Measurements from ENCODE around the gene CAPN5. TPM values are rescaled to one million over a fixed set of nuclear protein-coding genes. Genes with fewer than 3 reads are reported as not detected.

Gene CAPN5
- total RNA-seq, 1 experiment from 2014 or later: 30.9 TPM

DNA sequence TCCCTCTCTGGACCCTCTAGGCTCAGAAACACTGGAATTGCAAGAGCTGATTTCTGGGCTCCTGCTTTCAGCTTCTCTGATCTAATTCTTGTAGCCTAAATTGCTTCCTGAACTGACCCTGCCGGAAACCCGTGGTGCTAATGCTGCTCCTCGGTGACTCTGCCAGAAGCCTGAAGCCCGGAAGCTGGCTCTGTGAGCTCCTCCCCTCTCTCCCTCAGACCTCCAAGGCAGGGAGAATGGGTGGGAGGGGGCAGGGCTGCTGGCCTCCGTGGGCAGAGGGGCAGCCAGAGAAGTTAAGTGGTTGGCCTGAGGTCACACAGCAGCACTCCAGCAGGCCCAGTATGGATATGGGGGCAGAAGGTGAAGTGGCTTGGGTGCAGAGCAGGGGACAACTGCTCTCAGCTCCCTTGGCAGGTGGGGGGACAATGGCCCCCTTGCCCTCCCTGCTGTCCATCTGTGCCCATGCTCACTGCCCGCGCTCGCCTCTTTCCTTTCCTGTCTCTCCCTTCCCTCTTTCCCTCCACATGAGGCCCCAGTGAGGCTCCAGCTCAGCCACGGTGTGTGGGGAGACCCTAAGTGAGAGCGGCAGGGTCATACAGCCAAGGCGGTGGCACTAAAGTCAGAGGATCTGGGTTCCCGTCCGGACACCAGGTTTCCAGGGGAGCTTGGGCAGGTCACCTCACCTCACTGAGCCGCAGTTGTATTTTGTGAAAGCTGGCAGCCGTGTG lies 16.2 kb downstream of the CAPN5 start:
- DNase-seq (ENCODE audit: low spot score): no peak

DNA sequence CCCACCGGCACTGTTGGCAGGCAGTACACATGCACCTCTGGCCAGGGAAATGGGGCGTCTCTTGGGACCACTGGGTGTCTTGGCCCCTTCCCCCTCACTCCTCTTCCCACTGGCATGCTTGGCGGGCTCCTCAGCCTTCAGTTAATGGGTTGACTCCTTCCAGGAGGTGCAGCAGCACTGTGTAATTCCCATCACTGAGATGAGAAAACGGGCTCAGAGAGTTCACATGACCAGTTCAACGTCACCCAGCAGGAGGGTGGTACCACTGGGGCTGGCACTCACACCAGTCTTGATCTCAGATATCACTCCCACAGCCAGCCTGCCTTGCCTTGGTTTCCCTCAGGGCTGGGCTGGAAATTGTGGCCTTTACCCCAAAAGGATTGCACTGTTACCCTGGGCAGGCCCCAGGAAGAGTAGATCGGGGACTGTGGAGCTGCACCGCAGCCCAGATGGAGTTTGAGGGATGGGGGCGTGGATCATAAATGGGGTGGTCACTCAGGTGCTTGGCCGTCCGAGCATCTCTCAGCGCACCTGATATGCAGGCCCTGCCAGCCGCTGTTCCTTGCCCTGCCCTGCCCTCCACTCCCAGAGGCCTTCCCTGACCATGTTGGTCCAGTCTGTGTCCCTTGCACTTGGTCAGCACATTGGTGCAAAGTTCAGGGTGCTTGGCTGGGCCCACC lies 16.9 kb downstream of the CAPN5 start:
- no peak for DNase-seq (ENCODE audit: low spot score)

- DNase-seq (ENCODE audit: low spot score): no peak
Observed at GRCh38 chr11:77084581-77085191, 17.9 kb downstream of the CAPN5 start.

DNA sequence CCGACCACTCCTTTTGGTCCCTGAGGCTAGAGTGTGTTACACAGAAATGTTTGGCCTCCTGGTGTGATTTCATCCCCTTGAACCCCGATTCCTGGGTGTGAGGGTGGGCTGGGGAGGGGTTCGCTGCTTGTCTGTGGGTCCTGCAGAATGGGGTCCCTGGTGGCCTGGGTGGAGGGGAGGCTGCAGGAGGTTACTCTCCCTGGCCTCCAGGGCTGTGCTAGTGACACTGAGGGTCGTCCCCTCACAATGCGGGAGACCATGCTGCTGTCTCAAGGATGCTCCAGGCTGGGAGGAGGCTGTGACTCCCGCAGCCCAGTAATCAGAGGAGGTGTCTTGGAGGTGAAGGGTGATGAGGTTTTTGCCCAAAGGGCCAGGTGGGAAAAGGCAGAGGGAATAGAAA lies 18.9 kb downstream of the CAPN5 start:
- DNase-seq (ENCODE audit: low spot score): no peak

DNA sequence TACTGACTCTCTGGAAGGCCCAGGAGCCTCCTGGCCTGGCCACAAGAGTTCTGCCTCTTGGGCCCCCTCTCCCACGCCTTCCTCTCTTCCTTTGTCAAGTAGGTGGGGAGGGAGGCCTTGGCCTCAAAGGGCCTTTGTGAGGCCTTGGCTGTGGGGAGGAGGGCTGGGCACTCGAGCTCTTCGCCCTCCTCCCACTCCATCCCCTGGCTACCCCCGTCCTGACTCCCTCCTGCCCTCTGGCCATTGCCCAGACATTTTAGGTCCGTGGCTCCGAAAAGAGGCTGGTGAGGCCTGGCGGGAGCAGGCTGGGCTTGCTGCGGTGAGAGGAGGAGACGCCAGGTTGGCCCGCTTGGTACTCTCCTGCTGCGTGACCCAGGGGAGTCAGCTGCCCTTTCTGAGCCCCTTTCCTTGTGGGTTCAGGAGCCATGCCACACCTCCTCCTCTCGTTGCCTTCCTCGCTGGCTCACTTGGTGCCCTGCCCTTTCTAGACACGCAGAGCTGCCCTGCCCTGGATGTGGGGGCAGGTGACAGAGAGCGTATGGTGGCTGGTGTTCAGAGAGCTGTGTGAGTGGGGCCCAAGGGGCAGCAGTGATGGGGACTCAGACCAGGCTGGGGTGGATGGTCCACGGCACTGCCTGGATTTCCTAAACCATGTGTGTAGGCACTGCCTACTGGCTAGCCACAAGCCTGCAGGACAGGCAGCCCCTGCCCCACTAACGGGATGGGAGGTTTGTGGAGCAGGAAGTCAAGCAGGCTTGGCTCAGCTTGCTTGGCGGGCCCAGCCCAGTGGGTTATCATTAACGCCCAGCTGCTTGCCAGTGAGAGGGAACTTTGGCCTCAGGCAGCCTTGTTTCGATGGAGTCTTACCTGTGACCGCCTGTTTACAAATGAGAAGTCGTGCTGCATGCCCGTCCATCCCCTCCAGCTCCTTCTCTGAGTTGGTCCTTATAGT lies 20.0 kb downstream of the CAPN5 start:
- DNase-seq (ENCODE audit: low spot score): peak; percentile 88

- no peak for DNase-seq (ENCODE audit: low spot score)
Observed at GRCh38 chr11:77087723-77088225, 21.0 kb downstream of the CAPN5 start.

GRCh38 chr11:77088236-77089003 lies 21.6 kb downstream of the CAPN5 start:
- peak; percentile 95 for DNase-seq (ENCODE audit: low spot score)

DNA sequence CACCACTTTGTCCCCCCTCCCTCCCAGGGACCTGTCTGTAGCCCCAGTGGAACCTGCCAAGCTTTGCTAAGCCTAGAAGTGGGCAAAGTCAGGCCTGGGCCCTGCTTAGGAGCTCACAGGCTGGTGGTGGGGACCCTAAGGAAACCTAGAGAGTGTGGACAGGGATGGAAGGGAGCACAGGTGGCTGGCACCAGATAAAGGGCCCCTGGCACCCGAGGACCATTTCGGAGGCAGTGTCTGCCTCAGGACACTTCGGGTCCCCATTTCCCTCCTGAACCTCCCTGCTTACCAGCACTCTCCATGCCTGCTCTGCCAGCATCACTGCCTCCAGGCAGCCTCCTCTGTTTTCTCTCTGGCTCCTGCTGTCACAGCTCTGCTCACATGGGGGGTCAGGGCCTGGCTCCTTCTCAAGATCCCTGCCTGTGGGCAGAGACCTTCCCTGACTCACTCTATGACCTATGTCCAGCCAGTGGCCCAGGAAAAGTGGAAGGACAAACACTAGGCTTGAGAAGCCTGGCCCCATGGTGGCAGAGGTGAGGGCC lies 22.3 kb downstream of the CAPN5 start:
- no peak for DNase-seq (ENCODE audit: low spot score)

DNA sequence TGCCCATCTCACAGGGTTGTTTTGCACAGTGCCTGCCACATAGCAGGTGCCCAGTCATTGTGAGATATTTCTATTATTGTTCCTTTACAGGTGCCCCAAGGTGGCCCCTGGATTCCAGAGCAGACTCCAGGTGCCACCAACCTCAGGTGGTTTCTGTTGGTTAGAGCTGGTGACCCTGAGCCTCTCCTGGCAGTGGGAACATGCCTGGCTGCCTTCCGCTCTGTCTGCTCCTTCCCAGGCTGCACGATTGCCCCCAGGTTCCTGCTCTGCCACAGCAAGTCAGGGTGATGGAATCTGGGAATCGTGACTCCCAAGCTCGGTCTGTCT lies 23.2 kb downstream of the CAPN5 start:
- no peak for DNase-seq (ENCODE audit: low spot score)

GRCh38 chr11:77090373-77091111 lies 23.8 kb downstream of the CAPN5 start:
- no peak for DNase-seq (ENCODE audit: low spot score)

DNA sequence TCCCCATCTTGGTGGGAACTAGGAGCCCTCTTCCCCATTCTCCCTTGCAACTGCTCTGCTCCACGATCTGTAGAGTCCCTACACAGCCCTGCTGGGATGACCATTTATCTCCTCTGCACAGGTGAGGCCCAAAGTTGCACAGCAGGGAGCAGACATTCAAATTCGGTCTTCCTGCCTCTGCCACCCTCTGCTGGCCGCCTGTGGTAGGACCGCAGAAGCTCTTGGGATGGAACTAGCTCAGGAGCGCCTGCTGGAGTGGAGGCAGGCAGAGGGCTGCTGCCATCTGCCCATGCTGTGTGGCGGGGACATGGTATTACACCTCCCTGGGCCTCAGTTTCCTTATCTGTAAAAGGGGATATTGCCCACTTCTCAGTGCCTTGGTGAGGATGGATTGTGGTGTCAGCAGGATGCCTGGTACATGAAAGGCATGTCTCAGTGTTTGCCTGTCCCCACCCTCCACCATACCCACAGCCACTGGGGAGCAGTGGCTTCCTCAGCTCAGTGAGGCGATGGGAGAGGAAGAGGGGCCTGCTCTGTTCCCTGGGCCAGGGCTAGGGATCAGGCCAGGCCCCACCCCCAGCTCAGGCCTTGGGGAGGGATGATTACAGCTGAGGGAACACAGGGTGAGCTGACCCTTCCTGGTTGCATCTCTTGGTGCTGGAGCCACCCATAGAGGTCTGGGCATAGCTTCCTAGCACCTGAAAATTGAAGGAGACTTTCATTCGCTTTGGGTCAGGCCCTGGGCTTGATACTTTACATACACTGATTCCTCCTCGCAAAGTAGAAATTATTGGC lies 24.6 kb downstream of the CAPN5 start:
- peak; percentile 96 for DNase-seq (ENCODE audit: low spot score)

- DNase-seq (ENCODE audit: low spot score): no peak
Observed at GRCh38 chr11:77092382-77092781, 25.6 kb downstream of the CAPN5 start.

GRCh38 chr11:77093056-77093891 lies 26.5 kb downstream of the CAPN5 start:
- DNase-seq (ENCODE audit: low spot score): no peak

GRCh38 chr11:77093987-77094840 lies 27.4 kb downstream of the CAPN5 start:
- no peak for DNase-seq (ENCODE audit: low spot score)

- DNase-seq (ENCODE audit: low spot score): no peak
Observed at GRCh38 chr11:77094841-77095365, 28.1 kb downstream of the CAPN5 start.

DNA sequence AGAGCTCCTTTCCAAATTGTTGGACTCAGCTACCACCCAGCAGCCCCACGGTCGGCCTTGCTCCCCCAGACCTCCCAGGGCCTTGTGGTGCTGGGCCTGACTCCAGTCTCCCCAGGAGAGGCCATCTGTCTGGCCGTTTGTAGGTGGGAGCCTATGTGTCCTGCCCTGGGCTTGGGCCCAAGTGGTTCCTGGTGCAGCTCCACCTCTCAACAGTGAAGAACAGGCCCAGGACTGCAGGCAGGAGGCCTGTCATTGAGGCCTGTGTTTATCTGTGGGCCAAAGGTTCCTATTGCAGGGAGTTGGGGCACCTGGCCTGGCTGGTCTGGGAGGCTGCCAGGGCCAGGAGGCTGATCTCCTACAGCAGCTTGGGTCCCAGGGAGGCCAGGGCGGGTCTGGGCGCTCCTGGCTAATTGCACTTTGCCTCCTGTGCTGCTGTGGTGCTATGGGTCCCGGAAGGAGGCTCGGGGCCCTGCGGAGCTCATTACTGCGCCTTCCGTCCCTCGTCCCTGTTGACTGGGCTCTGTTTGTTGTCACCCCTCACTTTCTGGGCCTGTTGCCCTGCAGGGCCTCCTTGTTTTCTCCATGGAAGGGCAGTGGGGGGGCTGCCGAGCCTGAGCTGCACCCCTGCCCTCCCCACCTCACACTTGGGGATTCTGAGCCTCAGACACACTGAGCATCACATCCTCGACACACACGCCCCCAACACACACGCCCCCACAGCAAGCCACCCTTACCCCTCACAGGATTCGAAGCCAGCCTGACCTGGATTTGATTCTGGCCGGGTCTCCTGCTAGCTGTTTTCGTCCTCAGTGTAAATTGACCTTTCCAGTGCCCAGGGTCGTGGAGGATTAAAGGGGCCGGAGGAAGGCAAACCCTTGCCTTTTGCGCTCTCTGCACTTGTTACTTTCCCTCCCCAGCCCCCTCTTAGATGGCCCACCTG lies 29.1 kb downstream of the CAPN5 start:
- DNase-seq (ENCODE audit: low spot score): peak; percentile 67
